H1 (cell line): Measurements from ENCODE around the gene PDZD4. TPM values are rescaled to one million over a fixed set of nuclear protein-coding genes. Genes with fewer than 3 reads are reported as not detected.

Experiments used
- CTCF ChIA-PET: fragments of 300-600 bp; sonication (Branson Sonifier 250); formaldehyde crosslinking; loops from one replicate; lab custom pipeline; 2021; ENCODE audit not compliant: partially characterized antibody; lab: Charles Lee
- POLR2A ChIA-PET: fragments of 300-600 bp; sonication (Branson Sonifier 250); formaldehyde crosslinking; loops from one replicate; lab custom pipeline; 2021; ENCODE audit warnings: inconsistent platforms; ENCODE audit not compliant: partially characterized antibody; lab: Charles Lee
- DNase-seq, 2 experiments: peaks; one replicate each; pipeline versions ENCODE4 v3.0.0 to v3.0.0-alpha.2; 2010 to 2022; ENCODE audit warnings: low spot score in 2 of 2, low read depth in 1 of 2, mixed read lengths in 1 of 2
- FAIRE-seq: peaks from 2 replicates; lab custom pipeline; 2011; peaks lifted over from hg19 to GRCh38; lab: Jason Lieb, UNC
- H2AFZ ChIP-seq: 2 replicates; pipeline ENCODE4 v1.8.1; 2012; ENCODE audit warnings: low read length, inconsistent platforms
- H2AK5ac ChIP-seq: 2 replicates; pipeline ENCODE4 v1.6.1; 2013; ENCODE audit warnings: low read depth, low read length
- H2BK120ac ChIP-seq: replicated peaks from 2 replicates; pipeline ENCODE3; 2013; ENCODE audit warnings: low read depth, low read length, inconsistent platforms
- H2BK12ac ChIP-seq: 2 replicates; pipeline ENCODE4 v1.6.1; 2013; ENCODE audit warnings: low read depth, low read length
- H2BK15ac ChIP-seq: 2 replicates; pipeline ENCODE4 v1.6.1; 2013; ENCODE audit warnings: low read length
- H2BK20ac ChIP-seq: 2 replicates; pipeline ENCODE4 v1.6.1; 2013; ENCODE audit warnings: low read length
- H2BK5ac ChIP-seq: 2 replicates; pipeline ENCODE4 v1.6.1; 2013; ENCODE audit warnings: low read depth, low read length
- H3K14ac ChIP-seq: 2 replicates; pipeline ENCODE4 v1.6.1; 2013; ENCODE audit warnings: inconsistent platforms; ENCODE audit not compliant: insufficient read length
- H3K18ac ChIP-seq: 2 replicates; pipeline ENCODE4 v1.6.1; 2013; ENCODE audit warnings: low read length; ENCODE audit errors: extremely low read depth
- H3K23ac ChIP-seq: 2 replicates; pipeline ENCODE4 v1.6.1; 2013; ENCODE audit warnings: inconsistent platforms; ENCODE audit not compliant: insufficient read length
- H3K23me2 ChIP-seq: 2 replicates; pipeline ENCODE4 v1.6.1; 2013; ENCODE audit warnings: low read depth, low read length
- H3K27ac ChIP-seq: 2 replicates; pipeline ENCODE4 v1.6.1; 2011; ENCODE audit warnings: low read depth, low read length, inconsistent platforms
- H3K27me3 ChIP-seq, 4 experiments: replicated peaks in 1 of 4; 1 replicate in 1 of 4; 2 replicates in 3 of 4; pipeline versions ENCODE4 v1.6.1 to v1.8.1; 2011 to 2013; ENCODE audit warnings: low read length in 3 of 4, mild to moderate bottlenecking in 3 of 4, inconsistent platforms in 2 of 4, mixed read lengths in 2 of 4, moderate library complexity in 1 of 4; ENCODE audit not compliant: control insufficient read depth in 3 of 4, insufficient read depth in 3 of 4; ENCODE audit errors: extremely low read depth in 1 of 4
- H3K36me3 ChIP-seq, 4 experiments: 2 replicates each; pipeline versions ENCODE4 v1.6.1 to v1.8.1; 2011 to 2013; ENCODE audit warnings: mild to moderate bottlenecking in 4 of 4, low read length in 3 of 4, moderate library complexity in 2 of 4, control low read depth in 1 of 4, inconsistent platforms in 1 of 4; ENCODE audit not compliant: insufficient read depth in 4 of 4, control insufficient read depth in 2 of 4
- H3K4ac ChIP-seq: replicated peaks from 2 replicates; pipeline ENCODE3; 2013; ENCODE audit warnings: low read length, low read depth, mixed read lengths, inconsistent platforms; ENCODE audit not compliant: insufficient read length
- H3K4me1 ChIP-seq, 4 experiments: replicated peaks in 1 of 4; 1 replicate in 1 of 4; 2 replicates in 3 of 4; pipeline versions ENCODE4 v1.6.1 to v1.8.1; 2011 to 2013; ENCODE audit warnings: low read length in 3 of 4, inconsistent platforms in 2 of 4, mixed read lengths in 1 of 4; ENCODE audit not compliant: insufficient read depth in 4 of 4, control insufficient read depth in 3 of 4
- H3K4me2 ChIP-seq, 2 experiments: 2 replicates each; pipeline versions ENCODE4 v1.6.1 to v1.8.1; 2011 to 2013; ENCODE audit warnings: low read depth in 2 of 2, low read length in 2 of 2, control low read depth in 1 of 2, inconsistent platforms in 1 of 2, mild to moderate bottlenecking in 1 of 2; ENCODE audit not compliant: insufficient read depth in 1 of 2
- H3K4me3 ChIP-seq, 4 experiments: fragments of 200-600, 300-600 bp in 1 of 4; sonication (generic), shearing (Covaris generic), sonication (Bioruptor Twin) in 1 of 4; 2 replicates each; pipeline versions ENCODE4 v1.5.1 to v1.8.1; 2011 to 2016; ENCODE audit warnings: low read length in 4 of 4, low read depth in 3 of 4, control low read depth in 2 of 4, inconsistent platforms in 2 of 4, mild to moderate bottlenecking in 2 of 4, mixed read lengths in 1 of 4, moderate library complexity in 1 of 4; ENCODE audit not compliant: insufficient read depth in 2 of 4; ENCODE audit errors: extremely low read depth in 1 of 4
- H3K56ac ChIP-seq: replicated peaks from 2 replicates; pipeline ENCODE3; 2013; ENCODE audit warnings: low read depth, mild to moderate bottlenecking, mixed read lengths, low read length, inconsistent platforms; ENCODE audit not compliant: insufficient read length
- H3K79me1 ChIP-seq: 2 replicates; pipeline ENCODE4 v1.6.1; 2013; ENCODE audit warnings: low read depth, low read length, control low read depth
- H3K79me2 ChIP-seq, 2 experiments: 2 replicates each; pipeline versions ENCODE4 v1.6.1 to v1.8.1; 2012 to 2013; ENCODE audit warnings: low read length in 2 of 2, mild to moderate bottlenecking in 2 of 2, inconsistent platforms in 1 of 2; ENCODE audit not compliant: insufficient read depth in 2 of 2, control insufficient read depth in 1 of 2
- H3K9ac ChIP-seq, 4 experiments: replicated peaks in 1 of 4; 1 replicate in 1 of 4; 2 replicates in 3 of 4; pipeline versions ENCODE4 v1.6.1 to v1.8.1; 2011 to 2013; ENCODE audit warnings: low read depth in 3 of 4, low read length in 3 of 4, control low read depth in 2 of 4, mild to moderate bottlenecking in 2 of 4, moderate library complexity in 2 of 4, inconsistent platforms in 1 of 4; ENCODE audit errors: extremely low read depth in 1 of 4
- H3K9me3 ChIP-seq, 2 experiments: 2 replicates each; pipeline versions ENCODE4 v1.6.1 to v1.8.1; 2012 to 2013; ENCODE audit warnings: mild to moderate bottlenecking in 2 of 2, moderate library complexity in 2 of 2, control low read depth in 1 of 2, inconsistent platforms in 1 of 2, low read depth in 1 of 2, low read length in 1 of 2, mixed read lengths in 1 of 2; ENCODE audit not compliant: insufficient read depth in 2 of 2
- H4K20me1 ChIP-seq, 2 experiments: replicated peaks in 1 of 2; 2 replicates each; pipeline versions ENCODE3 to v1.8.1; 2011 to 2013; ENCODE audit warnings: inconsistent platforms in 2 of 2, low read length in 2 of 2, mild to moderate bottlenecking in 1 of 2; ENCODE audit not compliant: insufficient read depth in 2 of 2, control insufficient read depth in 1 of 2
- H4K5ac ChIP-seq: 2 replicates; pipeline ENCODE4 v1.6.1; 2013; ENCODE audit warnings: low read length, low read depth, mixed read lengths, inconsistent platforms; ENCODE audit not compliant: insufficient read length
- H4K8ac ChIP-seq: 2 replicates; pipeline ENCODE4 v1.8.0; 2013; ENCODE audit warnings: mild to moderate bottlenecking, moderate library complexity, low read length, inconsistent platforms; ENCODE audit not compliant: insufficient read depth; ENCODE audit errors: extremely low read depth
- H4K91ac ChIP-seq: replicated peaks from 2 replicates; pipeline ENCODE3; 2013; ENCODE audit warnings: low read length, mixed read lengths, inconsistent platforms; ENCODE audit not compliant: insufficient read length
- ASH2L ChIP-seq: fragments of 200-600, 300-600 bp; sonication (generic); IDR thresholded peaks from one replicate; pipeline ENCODE4 v1.7.1; 2017; ENCODE audit warnings: low read length
- CEBPB ChIP-seq: IDR thresholded peaks from 2 replicates; pipeline ENCODE4 v1.6.1; 2012; ENCODE audit warnings: low read depth, low read length
- CHD1 ChIP-seq: IDR thresholded peaks from 2 replicates; pipeline ENCODE4 v1.6.1; 2012; ENCODE audit warnings: low read depth, low read length, improper control_type of control experiment
- EGR1 ChIP-seq: IDR thresholded peaks from 2 replicates; pipeline ENCODE4 v1.6.1; 2011; ENCODE audit warnings: low read depth, low read length, borderline replicate concordance
- GABPA ChIP-seq: IDR thresholded peaks from 2 replicates; pipeline ENCODE4 v1.6.1; 2011; ENCODE audit warnings: mild to moderate bottlenecking, low read length, moderate library complexity, borderline replicate concordance; ENCODE audit not compliant: insufficient read depth
- JUND ChIP-seq: IDR thresholded peaks from 2 replicates; pipeline ENCODE4 v1.6.1; 2011; ENCODE audit warnings: mild to moderate bottlenecking, improper control_type of control experiment, low read length
- KDM4A ChIP-seq: IDR thresholded peaks from one replicate; pipeline ENCODE4 v1.7.1; 2012; ENCODE audit warnings: low read depth, mild to moderate bottlenecking, moderate library complexity, low read length, inconsistent platforms; ENCODE audit not compliant: severe bottlenecking
- PHF8 ChIP-seq: fragments of 200-600 bp; sonication (generic); conservative IDR thresholded peaks from 2 replicates; pipeline ENCODE4 v1.7.1; 2012; ENCODE audit warnings: low read depth, mild to moderate bottlenecking, inconsistent platforms, low read length, moderate library complexity
- POLR2A ChIP-seq, 2 experiments: IDR thresholded peaks; 1 replicate in 1 of 2; 2 replicates in 1 of 2; pipeline ENCODE4 v1.6.1; 2011; ENCODE audit warnings: low read depth in 2 of 2, low read length in 2 of 2, mild to moderate bottlenecking in 2 of 2; ENCODE audit errors: control extremely low read depth in 1 of 2
- RNF2 ChIP-seq: fragments of 200-900, 300-1000 bp; sonication (generic); IDR thresholded peaks from 2 replicates; pipeline ENCODE4 v1.7.1; 2016; ENCODE audit warnings: borderline replicate concordance, low read depth, mild to moderate bottlenecking, antibody characterized with exemption, low read length; ENCODE audit not compliant: poor library complexity, severe bottlenecking; ENCODE audit errors: missing control alignments
- RXRA ChIP-seq: IDR thresholded peaks from 2 replicates; pipeline ENCODE4 v1.6.1; 2011; ENCODE audit warnings: low read depth, mild to moderate bottlenecking, low read length, moderate library complexity; ENCODE audit not compliant: insufficient read depth
- WGBS, 2 experiments: shearing (Covaris generic) in 1 of 2; methylation state at CpG; one replicate each; pipeline versions ENCODE4 v1.1.6 to v1.1.7; 2013 to 2015; ENCODE audit warnings: low lambda C conversion rate in 2 of 2, mixed read lengths in 2 of 2, inconsistent platforms in 1 of 2, low coverage in 1 of 2, missing lambda C conversion rate in 1 of 2; ENCODE audit not compliant: insufficient replicate concordance in 2 of 2, insufficient coverage in 1 of 2, insufficient read length in 1 of 2; ENCODE audit errors: extremely low coverage in 1 of 2, missing lambda C conversion rate in 1 of 2; 5-methylcytosine and 5-hydroxymethylcytosine counted together
- polyA plus RNA-seq, 7 experiments: library from polyadenylated mRNA; depleted of rRNA in 3 of 7; stranded (reverse) in 5 of 7; unstranded in 2 of 7; fragments of >200 nt in 5 of 7; fragments of 200-250 nt in 2 of 7; gene quantifications; 1 replicate in 5 of 7; 2 replicates in 1 of 7; 4 replicates in 1 of 7; pipeline versions ENCODE4 v1.2.1 to v1.2.3, GENCODE V29; 2011 to 2013; ENCODE audit warnings: missing spikeins in 2 of 7, mixed read lengths in 2 of 7
- total RNA-seq: library from RNA; stranded (reverse); fragmentation: NEBNext Ultra II Directional; extraction: Animal tissue kit (Norgen Biotek cat#: 25700); gene quantifications from 2 replicates; pipeline ENCODE4 v1.2.1, GENCODE V29; 2021

PDZD4 gene
- total and polyA plus RNA-seq, 2 of the 8 experiments (the other 6 are each of a cell fraction or from before 2014, with no cell fraction given), result 45.8 to 169 TPM

GRCh38 chrX:153819384-153820040 lies 10.8 kb downstream of the PDZD4 start:
- Histone ChIP-seq H2BK120ac (no peak overlapping the region), H3K4me2 (peak overlapping the region; percentile 68 to 80), H3K56ac (no peak overlapping the region), H3K27ac (peak overlapping the region; percentile 63; the same call in 1 of the 2 replicates), H3K9ac (peak overlapping the region in 3 of 4 experiments; percentile 2 to 64 (median 48); a peak in 5 of 7 replicates), H2AFZ (no peak overlapping the region), H3K4me3 (peak overlapping the region; percentile 27 to 57 (median 39)), H2BK5ac (peak overlapping the region; percentile 44; the same call in 1 of the 2 replicates), H4K20me1 (peaks cover 0 to 14% of the 10 kb centered on the region in 2 experiments), H4K5ac (no peak overlapping the region), H3K9me3 (no peaks in the 10 kb centered on the region), H3K79me1 (peaks cover 2% of the 10 kb centered on the region; the same call in 1 of the 2 replicates), H3K23me2 (peaks cover 2% of the 10 kb centered on the region; the same call in 1 of the 2 replicates), H3K4ac (no peak overlapping the region), H4K8ac (peak overlapping the region; percentile 68; the same call in 1 of the 2 replicates), H3K18ac (peak overlapping the region; percentile 19; the same call in 1 of the 2 replicates), H2BK15ac (no peak overlapping the region), H3K23ac (no peak overlapping the region), H4K91ac (no peak overlapping the region), H3K4me1 (peaks cover 0 to 25% (median 6%) of the 10 kb centered on the region in 4 experiments; a peak in 6 of 7 replicates), H3K27me3 (no peaks in the 10 kb centered on the region), H3K14ac (no peak overlapping the region), H3K36me3 (no peaks in the 10 kb centered on the region; a peak in 1 of 8 replicates), H3K79me2 (peaks cover 25 to 76% of the 10 kb centered on the region in 2 experiments), H2AK5ac (no peak overlapping the region), H2BK20ac (no peak overlapping the region), H2BK12ac (0 out of 2 replicates have a peak overlapping the region, but pooled peaks have one; percentile 17)
- CTCF ChIA-PET, result interaction anchor here (0.8 to 2.2 kb wide), 8 partner anchors 10 to 128 kb away, joined by 3 to 6 read pairs (median 4); partner anchors contain the start of genes L1CAM and PLXNB3
- POLR2A ChIA-PET, result interaction anchor here (0.5 to 3.6 kb wide), 9 partner anchors 9 to 149 kb away, joined by 3 to 23 read pairs (median 4); no protein-coding TSS in a partner anchor
- WGBS, 2 experiments, result 29% methylated on average over 17 of the region's 23 CpGs; no CpG with 5 or more reads in 1 of the 2 experiments
- no peak for TF ChIP-seq RXRA
- TF ChIP-seq POLR2A (IDR thresholded peaks at IDR 0.05; ENCODE audit: control extremely low read depth in 1 of 2, low read depth in 2 of 2, low read length in 2 of 2), result peak in 1 of 2 experiments; percentile 31; a peak in 1 of 3 replicates
- no peak for TF ChIP-seq KDM4A
- TF ChIP-seq ASH2L, result no peak
- no peak for TF ChIP-seq CHD1
- 0 out of 2 replicates have a peak, but pooled peaks have one; percentile 2 for TF ChIP-seq PHF8
- no peak for TF ChIP-seq CEBPB
- TF ChIP-seq EGR1, result no peak
- TF ChIP-seq JUND, result no peak
- no peak for TF ChIP-seq GABPA
- TF ChIP-seq RNF2, result no peak
- no peak for FAIRE-seq
- no peak for DNase-seq
